Activated T-helper 2 cell treated with anti-CD3 and anti-CD28 coated beads, Interferon-gamma antibody, Interleukin-2, Interleukin-4, amounts not matched to agents 10 μg/mL and 5 μg/mL and 100 μg/mL, durations not matched to agents 14 hours and 24 hours and 36 hours (primary cell): Measurements from ENCODE around the gene SRPK1. TPM values are rescaled to one million over a fixed set of nuclear protein-coding genes. Genes with fewer than 3 reads are reported as not detected.
"Not testable (repeated sequence)": the region's sequence is repeated elsewhere in the genome, so short reads cannot be mapped to it uniquely, and the experiment has no call there.

Experiments
- DNase-seq: peaks from one replicate; pipeline ENCODE4 v3.0.0; 2021; ENCODE audit warnings: low spot score
- H3K27ac Mint-ChIP-seq: one replicate; pipeline ENCODE4 v1.8.0; 2021; ENCODE audit warnings: mixed read lengths
- H3K27me3 Mint-ChIP-seq: one replicate; pipeline ENCODE4 v1.8.0; 2021; ENCODE audit warnings: low read depth, mixed read lengths
- H3K36me3 Mint-ChIP-seq: one replicate; pipeline ENCODE4 v1.8.0; 2021; ENCODE audit warnings: low read depth, mixed read lengths
- H3K4me1 Mint-ChIP-seq: one replicate; pipeline ENCODE4 v1.8.0; 2021; ENCODE audit warnings: low read depth, mixed read lengths
- H3K4me3 Mint-ChIP-seq: one replicate; pipeline ENCODE4 v1.8.0; 2021; ENCODE audit warnings: low read depth, mild to moderate bottlenecking, moderate library complexity, mixed read lengths
- H3K9me3 Mint-ChIP-seq: one replicate; pipeline ENCODE4 v1.8.0; 2021; ENCODE audit warnings: mixed read lengths
- intact Hi-C: fragments of 100-400 bp; cut with micrococcal nuclease; formaldehyde crosslinking; loops from one replicate; pipeline ENCODE4 v1.15.1; 2023
- total RNA-seq: library from RNA; stranded (reverse); gene quantifications from 2 replicates; pipeline ENCODE4 v1.2.3, GENCODE V29; 2022

SRPK1 gene
- total RNA-seq, 1 donor from 2014 or later, result 146 TPM

DNA sequence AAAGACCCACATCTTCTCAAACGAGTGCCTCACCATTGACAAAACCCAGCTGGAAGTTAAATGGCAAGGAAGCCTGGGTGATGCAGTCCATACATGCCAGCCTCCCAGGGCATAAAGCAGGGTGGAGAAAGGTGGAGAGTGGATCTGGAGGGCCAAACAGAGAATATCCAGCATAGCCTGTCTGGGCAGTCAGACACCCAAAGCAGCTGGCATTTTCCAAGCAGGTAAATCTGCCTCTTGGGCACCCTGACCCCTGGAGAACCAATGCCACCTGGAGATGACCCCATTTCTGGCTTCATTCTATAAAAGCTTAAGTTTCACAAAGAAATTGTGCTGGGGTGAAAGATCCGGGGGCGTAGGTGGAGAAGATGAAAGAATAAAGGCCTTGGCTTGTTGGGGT, 5.1 kb upstream of the SRPK1 start:
- Mint-ChIP-seq H3K27me3 (no peaks in the 10 kb centered on the region), H3K36me3 (peaks cover 12% of the 10 kb centered on the region), H3K4me3 (no peak overlapping the region), H3K4me1 (peaks cover 17% of the 10 kb centered on the region), H3K9me3 (no peaks in the 10 kb centered on the region), H3K27ac (no peak overlapping the region)
- intact Hi-C loops, result no loop called here
- DNase-seq, result no peak

DNA sequence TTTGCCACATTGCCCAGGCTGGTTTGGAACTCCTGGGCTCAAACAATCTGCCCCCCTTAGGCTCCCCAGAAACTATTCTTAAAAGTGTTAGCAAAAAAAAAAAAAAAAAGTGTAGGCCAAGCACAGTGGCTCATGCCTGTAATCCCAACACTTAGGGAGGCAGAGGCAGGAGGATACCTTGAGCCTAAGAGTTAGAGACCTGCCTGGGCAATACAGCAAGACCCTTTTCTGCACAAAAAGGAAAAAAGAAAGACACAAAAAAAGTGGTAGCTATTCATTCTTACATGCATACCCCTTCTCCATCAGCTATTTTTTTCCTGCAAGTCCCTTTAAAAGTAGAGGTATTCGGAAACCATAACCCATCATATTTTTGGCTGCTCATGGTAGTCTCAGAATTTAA, 3.2 kb upstream of the SRPK1 start:
- H3K27ac Mint-ChIP-seq, result no peak overlapping the region
- no peaks in the 10 kb centered on the region for H3K9me3 Mint-ChIP-seq
- peaks cover 17% of the 10 kb centered on the region for H3K4me1 Mint-ChIP-seq
- DNase-seq, result no peak
- H3K4me3 Mint-ChIP-seq, result no peak overlapping the region
- intact Hi-C loops, result no loop called here
- H3K27me3 Mint-ChIP-seq, result no peaks in the 10 kb centered on the region
- peaks cover 22% of the 10 kb centered on the region for H3K36me3 Mint-ChIP-seq

DNA sequence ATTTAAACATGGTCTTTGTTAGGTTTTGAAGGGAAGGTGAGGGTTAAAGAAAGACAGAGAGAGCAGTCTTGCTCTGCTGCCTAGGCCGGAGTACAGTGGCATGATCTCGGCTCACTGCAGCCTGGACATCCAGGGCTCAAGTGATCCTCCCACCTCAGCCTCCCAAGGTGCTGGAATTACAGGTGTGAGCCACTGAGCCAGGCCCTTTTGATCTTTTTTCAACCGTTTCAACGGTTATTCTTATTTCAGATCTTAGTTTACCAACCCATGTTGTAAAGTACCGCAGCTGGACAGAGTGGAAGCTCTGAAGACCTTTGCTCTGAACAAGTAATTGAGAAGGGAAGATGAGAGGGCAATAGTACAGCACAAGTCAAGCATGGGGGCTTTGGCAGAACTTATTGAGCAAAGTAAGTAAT, 1.2 kb upstream of the SRPK1 start:
- Mint-ChIP-seq H3K27me3 (no peaks in the 10 kb centered on the region), H3K36me3 (peaks cover 41% of the 10 kb centered on the region), H3K9me3 (no peaks in the 10 kb centered on the region), H3K4me1 (peaks cover 31% of the 10 kb centered on the region), H3K27ac (no peak overlapping the region), H3K4me3 (peak overlapping the region; percentile 93)
- intact Hi-C loops, result no loop called here
- no peak for DNase-seq

GRCh38 chr6:35919827-35920751, 809 bp downstream of the SRPK1 start:
- Mint-ChIP-seq H3K9me3 (no peaks in the 10 kb centered on the region), H3K36me3 (peaks cover 51% of the 10 kb centered on the region)

GRCh38 chr6:35919085-35919826, 1.6 kb downstream of the SRPK1 start:
- Mint-ChIP-seq H3K36me3 (peaks cover 52% of the 10 kb centered on the region), H3K9me3 (no peaks in the 10 kb centered on the region), H3K27ac (peak overlapping the region; percentile 96), H3K27me3 (no peaks in the 10 kb centered on the region), H3K4me3 (peak overlapping the region; percentile 94), H3K4me1 (peaks cover 33% of the 10 kb centered on the region)
- DNase-seq, result no peak
- intact Hi-C loops, result no loop called here

More at GRCh38 chr6:35919827-35920751, 809 bp downstream of the SRPK1 start:
- peak; percentile 45 for DNase-seq
- Mint-ChIP-seq H3K4me3 (peak overlapping the region; percentile 94), H3K27ac (peak overlapping the region; percentile 96), H3K4me1 (peaks cover 35% of the 10 kb centered on the region), H3K27me3 (no peaks in the 10 kb centered on the region)
- intact Hi-C loops, result no loop called here

GRCh38 chr6:35916893-35917292, 4.0 kb downstream of the SRPK1 start:
- H3K27me3 Mint-ChIP-seq, H3K9me3 Mint-ChIP-seq, DNase-seq: not testable (repeated sequence)
- Mint-ChIP-seq H3K4me1 (peaks cover 26% of the 10 kb centered on the region), H3K4me3 (peak overlapping the region; percentile 56), H3K36me3 (peaks cover 69% of the 10 kb centered on the region), H3K27ac (peak overlapping the region; percentile 34)
- intact Hi-C loops, result loop anchor here (1.0 kb wide), 1 partner anchor 56 kb away; no protein-coding TSS in a partner anchor

DNA sequence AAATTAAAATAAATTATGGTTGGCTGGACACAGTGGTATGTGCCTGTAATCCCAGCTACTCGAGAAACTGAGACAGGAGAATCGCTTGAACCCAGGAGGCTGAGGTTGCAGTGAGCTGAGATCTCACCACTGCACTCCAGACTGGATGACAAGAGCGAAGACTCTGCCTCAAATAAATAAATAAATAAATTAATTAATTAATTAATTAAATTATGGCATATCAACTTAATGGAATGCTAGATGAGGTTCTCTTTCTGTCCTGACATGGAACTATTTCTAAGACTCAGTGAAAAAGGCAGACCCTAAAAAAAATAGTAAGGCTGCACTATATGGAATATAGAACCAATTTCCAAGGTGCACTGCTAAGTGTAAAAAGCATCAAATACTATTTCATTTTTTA, 4.8 kb downstream of the SRPK1 start:
- no peaks in the 10 kb centered on the region for H3K27me3 Mint-ChIP-seq
- H3K9me3 Mint-ChIP-seq, result peaks cover 7% of the 10 kb centered on the region
- H3K36me3 Mint-ChIP-seq, result peaks cover 78% of the 10 kb centered on the region
- no peak overlapping the region for H3K4me3 Mint-ChIP-seq
- intact Hi-C loops, result no loop called here
- H3K4me1 Mint-ChIP-seq, result peaks cover 20% of the 10 kb centered on the region
- no peak for DNase-seq
- no peak overlapping the region for H3K27ac Mint-ChIP-seq

GRCh38 chr6:35914536-35914935, 6.4 kb downstream of the SRPK1 start:
- Mint-ChIP-seq H3K4me3 (no peak overlapping the region), H3K27ac (no peak overlapping the region), H3K36me3 (peaks cover 85% of the 10 kb centered on the region), H3K9me3 (peaks cover 16% of the 10 kb centered on the region), H3K4me1 (peaks cover 20% of the 10 kb centered on the region), H3K27me3 (no peaks in the 10 kb centered on the region)
- no peak for DNase-seq
- intact Hi-C loops, result no loop called here

DNA sequence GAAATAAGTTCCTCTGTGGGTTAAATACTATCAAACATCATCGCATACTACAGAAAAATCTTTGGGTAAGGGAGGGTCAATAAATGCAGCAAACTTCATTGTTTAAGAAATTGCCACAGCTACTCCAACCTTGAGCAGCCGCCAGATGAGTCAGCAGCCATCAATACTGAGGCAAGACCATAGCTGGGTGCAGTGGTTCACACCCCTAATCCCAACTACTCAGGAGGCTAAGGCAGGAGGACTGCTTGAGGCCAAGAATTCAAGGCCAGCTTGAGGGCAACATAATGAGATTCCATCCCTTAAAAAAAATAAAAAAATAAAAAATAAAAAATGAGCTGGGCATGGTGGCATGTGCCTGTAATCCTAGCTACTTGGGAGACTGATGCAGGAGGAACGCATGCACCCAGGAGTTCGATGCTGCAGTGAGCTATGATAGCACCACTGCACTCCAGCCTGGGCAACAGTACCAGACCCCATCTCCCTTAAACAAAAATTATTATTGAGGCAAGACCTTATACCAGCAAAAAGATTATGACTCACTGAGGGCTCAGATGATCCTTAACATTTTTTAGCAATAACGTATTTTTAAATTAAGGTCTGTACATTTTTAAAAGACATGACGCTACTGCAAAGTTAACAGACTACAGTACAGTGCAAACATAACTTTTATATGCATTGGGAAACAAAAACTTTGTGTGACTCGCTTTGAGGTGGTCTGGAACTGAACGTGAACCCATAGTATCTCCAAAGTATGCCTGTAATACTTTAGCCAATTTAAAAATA, 8.8 kb downstream of the SRPK1 start:
- Mint-ChIP-seq H3K36me3 (peaks cover 86% of the 10 kb centered on the region), H3K4me3 (no peak overlapping the region), H3K9me3 (peaks cover 36% of the 10 kb centered on the region), H3K27ac (no peak overlapping the region), H3K27me3 (no peaks in the 10 kb centered on the region), H3K4me1 (peaks cover 4% of the 10 kb centered on the region)
- no peak for DNase-seq
- intact Hi-C loops, result no loop called here

GRCh38 chr6:35909571-35909970, 11.3 kb downstream of the SRPK1 start:
- peaks cover 93% of the 10 kb centered on the region for H3K36me3 Mint-ChIP-seq
- H3K27me3 Mint-ChIP-seq, DNase-seq, H3K4me3 Mint-ChIP-seq, intact Hi-C loops, H3K27ac Mint-ChIP-seq: not testable (repeated sequence)
- peaks cover 36% of the 10 kb centered on the region for H3K9me3 Mint-ChIP-seq
- peaks cover 13% of the 10 kb centered on the region for H3K4me1 Mint-ChIP-seq

DNA sequence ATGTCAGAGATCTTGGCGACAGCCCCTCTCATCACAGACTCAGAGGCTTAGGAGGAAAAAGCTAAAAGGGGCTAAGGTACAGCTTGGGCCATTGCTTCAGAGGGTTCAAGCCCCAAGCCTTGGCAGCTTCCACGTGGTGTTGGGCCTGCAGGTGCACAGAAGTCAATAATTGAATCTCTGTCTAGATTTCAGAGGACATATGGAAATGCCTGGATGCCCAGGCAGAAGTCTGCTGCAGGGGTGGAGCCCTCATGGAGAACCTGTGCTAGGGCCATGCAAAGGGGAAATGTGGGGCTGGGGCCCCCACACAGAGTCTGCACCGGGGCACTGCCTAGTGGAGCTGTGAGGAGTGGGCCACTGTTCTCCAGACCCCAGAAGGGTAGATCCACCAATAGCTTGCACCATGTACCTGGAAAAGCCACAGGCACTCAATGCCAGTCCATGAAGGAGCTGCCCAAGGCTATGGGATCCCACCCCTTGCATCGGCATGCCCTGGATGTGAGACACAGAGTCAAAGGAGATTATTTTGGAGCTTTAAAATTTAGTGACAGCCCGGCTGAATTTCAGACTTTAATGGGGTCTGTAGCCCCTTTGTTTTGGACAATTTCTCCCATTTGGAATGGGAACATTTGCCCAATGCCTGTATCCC, 12.0 kb downstream of the SRPK1 start:
- peaks cover 13% of the 10 kb centered on the region for H3K4me1 Mint-ChIP-seq
- H3K4me3 Mint-ChIP-seq, H3K27me3 Mint-ChIP-seq, DNase-seq, H3K27ac Mint-ChIP-seq, intact Hi-C loops: not testable (repeated sequence)
- peaks cover 92% of the 10 kb centered on the region for H3K36me3 Mint-ChIP-seq
- H3K9me3 Mint-ChIP-seq, result peaks cover 36% of the 10 kb centered on the region

GRCh38 chr6:35907750-35908149, 13.1 kb downstream of the SRPK1 start:
- H3K36me3 Mint-ChIP-seq, result peaks cover 82% of the 10 kb centered on the region
- peaks cover 36% of the 10 kb centered on the region for H3K9me3 Mint-ChIP-seq
- H3K27ac Mint-ChIP-seq, result no peak overlapping the region
- no peaks in the 10 kb centered on the region for H3K27me3 Mint-ChIP-seq
- intact Hi-C loops, result no loop called here
- no peak for DNase-seq
- peaks cover 13% of the 10 kb centered on the region for H3K4me1 Mint-ChIP-seq
- no peak overlapping the region for H3K4me3 Mint-ChIP-seq
